ENCODE data around the gene ELAVL3.

The ELAVL3 gene

GRCh38 chr19:11489378-11489777 lies 8.5 kb upstream of the ELAVL3 start:
- TF ChIP-seq, protein P1, sequence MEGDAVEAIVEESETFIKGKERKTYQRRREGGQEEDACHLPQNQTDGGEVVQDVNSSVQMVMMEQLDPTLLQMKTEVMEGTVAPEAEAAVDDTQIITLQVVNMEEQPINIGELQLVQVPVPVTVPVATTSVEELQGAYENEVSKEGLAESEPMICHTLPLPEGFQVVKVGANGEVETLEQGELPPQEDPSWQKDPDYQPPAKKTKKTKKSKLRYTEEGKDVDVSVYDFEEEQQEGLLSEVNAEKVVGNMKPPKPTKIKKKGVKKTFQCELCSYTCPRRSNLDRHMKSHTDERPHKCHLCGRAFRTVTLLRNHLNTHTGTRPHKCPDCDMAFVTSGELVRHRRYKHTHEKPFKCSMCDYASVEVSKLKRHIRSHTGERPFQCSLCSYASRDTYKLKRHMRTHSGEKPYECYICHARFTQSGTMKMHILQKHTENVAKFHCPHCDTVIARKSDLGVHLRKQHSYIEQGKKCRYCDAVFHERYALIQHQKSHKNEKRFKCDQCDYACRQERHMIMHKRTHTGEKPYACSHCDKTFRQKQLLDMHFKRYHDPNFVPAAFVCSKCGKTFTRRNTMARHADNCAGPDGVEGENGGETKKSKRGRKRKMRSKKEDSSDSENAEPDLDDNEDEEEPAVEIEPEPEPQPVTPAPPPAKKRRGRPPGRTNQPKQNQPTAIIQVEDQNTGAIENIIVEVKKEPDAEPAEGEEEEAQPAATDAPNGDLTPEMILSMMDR (IDR thresholded peaks at IDR 0.05; ENCODE audit: control extremely low read depth, extremely low read depth, low read depth, missing control alignments) = no peak
- POLR2A ChIA-PET = no interaction called here
- CTCF ChIA-PET = interaction anchor here (1.5 kb wide), 1 partner anchor 15 kb away, joined by 4 read pairs; no protein-coding TSS in a partner anchor
- DNase-seq (ENCODE audit: extremely low spot score) = no peak

GRCh38 chr19:11486661-11487503 lies 6.0 kb upstream of the ELAVL3 start:
- POLR2A ChIA-PET = no interaction called here
- CTCF ChIA-PET = interaction anchor here (2.2 kb wide), 1 partner anchor 104 kb away, joined by 6 read pairs; no protein-coding TSS in a partner anchor
- TF ChIP-seq, protein P1 (IDR thresholded peaks at IDR 0.05; ENCODE audit: control extremely low read depth, extremely low read depth, low read depth, missing control alignments) = no peak
- no peak for DNase-seq (ENCODE audit: extremely low spot score)

DNA sequence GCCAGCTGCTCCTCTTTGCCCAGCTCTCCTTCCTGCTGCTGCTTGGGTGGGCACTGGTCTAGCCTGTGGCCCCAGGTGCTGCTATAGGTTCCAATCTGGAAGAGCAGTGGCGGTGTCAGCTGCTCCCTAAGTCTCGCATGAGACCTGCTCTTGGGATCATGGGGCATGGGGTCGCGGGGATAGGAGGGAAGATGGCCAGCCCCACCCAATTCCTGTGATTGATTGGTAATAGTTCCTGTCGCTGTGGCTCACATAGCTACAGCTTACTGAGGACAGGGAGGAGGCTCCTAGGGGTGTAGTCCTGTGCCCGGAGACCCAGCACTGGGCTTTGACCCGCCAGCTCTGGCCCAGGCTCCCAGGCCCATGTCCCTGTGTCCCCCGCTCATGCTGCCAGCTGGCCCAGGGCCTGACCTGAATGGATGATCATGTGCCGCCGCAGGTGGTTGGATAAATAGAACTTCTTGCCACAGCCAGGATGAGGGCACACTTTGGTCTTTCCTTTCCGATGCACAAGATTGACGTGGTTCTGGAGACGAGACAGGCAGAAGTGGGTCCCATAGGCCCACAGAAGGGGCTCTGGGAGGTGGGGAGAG lies 4.5 kb upstream of the ELAVL3 start:
- ChIA-PET POLR2A (interaction anchor here (0.5 to 0.6 kb wide), 2 partner anchors 22 to 29 kb away, joined by 3 to 4 read pairs; no protein-coding TSS in a partner anchor), CTCF (interaction anchor here (0.9 to 3.9 kb wide), 7 partner anchors 10 to 194 kb away, joined by 3 to 20 read pairs (median 5); no protein-coding TSS in a partner anchor)
- TF ChIP-seq, protein P1 (IDR thresholded peaks at IDR 0.05; ENCODE audit: control extremely low read depth, extremely low read depth, low read depth, missing control alignments) = no peak
- DNase-seq (ENCODE audit: extremely low spot score) = no peak

- TF ChIP-seq, protein P1 (IDR thresholded peaks at IDR 0.05; ENCODE audit: control extremely low read depth, extremely low read depth, low read depth, missing control alignments) = no peak
- POLR2A ChIA-PET = no interaction called here
- CTCF ChIA-PET = interaction anchor here (0.8 to 3.9 kb wide), 47 partner anchors 9 to 542 kb away, joined by 3 to 40 read pairs (median 6); partner anchors contain the start of genes CCDC159, ECSIT, ELOF1 and EPOR
These were observed 2.7 kb upstream of the ELAVL3 start for GRCh38 chr19:11483366-11484111.

GRCh38 chr19:11482384-11483050 lies 1.7 kb upstream of the ELAVL3 start:
- DNase-seq (ENCODE audit: extremely low spot score) = peak; percentile 93
- POLR2A ChIA-PET = interaction anchor here (0.5 to 1.2 kb wide), 5 partner anchors 24 to 364 kb away, joined by 3 to 4 read pairs (median 4); no protein-coding TSS in a partner anchor
- CTCF ChIA-PET = interaction anchor here (0.6 to 3.9 kb wide), 72 partner anchors 9 to 546 kb away, joined by 3 to 40 read pairs (median 5); partner anchors contain the start of genes CCDC159, ECSIT, ELOF1 and EPOR
- TF ChIP-seq, protein P1 (IDR thresholded peaks at IDR 0.05; ENCODE audit: control extremely low read depth, extremely low read depth, low read depth, missing control alignments) = peak; percentile 96

More at GRCh38 chr19:11483366-11484111, 2.7 kb upstream of the ELAVL3 start:
- DNase-seq (ENCODE audit: extremely low spot score) = no peak

Measured in GM10248 (cell line).